HEK293 (cell line): ENCODE data around the gene BSDC1.
A peak's percentile ranks its signal among the peaks of the same experiment; 100 is the strongest.

Experiments
- GLI2 ChIP-seq: fragments of 450-650 bp; formaldehyde crosslinking; IDR thresholded peaks from 2 replicates; pipeline ENCODE4; 2017; ENCODE audit warnings: missing biosample characterization, missing genetic modification characterization, low read depth, borderline replicate concordance
- GLI4 ChIP-seq: fragments of 450-650 bp; formaldehyde crosslinking; IDR thresholded peaks from 2 replicates; pipeline ENCODE4 v1.5.1; 2016; ENCODE audit warnings: missing biosample characterization, missing genetic modification characterization
- GLIS2 ChIP-seq: fragments of 450-650 bp; formaldehyde crosslinking; IDR thresholded peaks from 2 replicates; pipeline ENCODE4 v1.5.1; 2016; ENCODE audit warnings: missing biosample characterization, missing genetic modification characterization
- HOXA7 ChIP-seq: sonication (generic); formaldehyde crosslinking; IDR thresholded peaks from 2 replicates; pipeline ENCODE4 v1.8.1; 2022; ENCODE audit warnings: missing genetic modification reagents, borderline replicate concordance
- IKZF3 ChIP-seq: fragments of 450-650 bp; IDR thresholded peaks from 2 replicates; pipeline ENCODE4 v1.5.0; 2018; ENCODE audit warnings: missing biosample characterization, mild to moderate bottlenecking, missing genetic modification characterization, moderate library complexity
- INSM2 ChIP-seq: fragments of 450-650 bp; formaldehyde crosslinking; IDR thresholded peaks from 2 replicates; pipeline ENCODE4 v1.5.1; 2016; ENCODE audit warnings: missing biosample characterization, missing genetic modification characterization
- KLF1 ChIP-seq: fragments of 450-650 bp; formaldehyde crosslinking; IDR thresholded peaks from 2 replicates; pipeline ENCODE4 v1.5.1; 2016; ENCODE audit warnings: missing biosample characterization, missing genetic modification characterization
- MYNN ChIP-seq: fragments of 450-650 bp; formaldehyde crosslinking; IDR thresholded peaks from 2 replicates; pipeline ENCODE4 v1.5.1; 2016; ENCODE audit warnings: missing biosample characterization, missing genetic modification characterization, borderline replicate concordance
- TRIM28 ChIP-seq: IDR thresholded peaks from 2 replicates; pipeline ENCODE4 v1.6.1; 2011; ENCODE audit warnings: low read length, control low read depth, borderline replicate concordance
- ZBTB1 ChIP-seq: fragments of 450-650 bp; formaldehyde crosslinking; IDR thresholded peaks from 2 replicates; pipeline ENCODE4 v1.5.1; 2016; ENCODE audit warnings: missing biosample characterization, missing genetic modification characterization
- ZBTB6 ChIP-seq: fragments of 450-650 bp; formaldehyde crosslinking; IDR thresholded peaks from 2 replicates; pipeline ENCODE4 v1.5.1; 2017; ENCODE audit warnings: missing biosample characterization, missing genetic modification characterization
- ZBTB7A ChIP-seq: fragments of 450-650 bp; formaldehyde crosslinking; IDR thresholded peaks from 2 replicates; pipeline ENCODE4 v1.5.1; 2016; ENCODE audit warnings: low read depth, missing biosample characterization, missing genetic modification characterization
- ZFP37 ChIP-seq: fragments of 450-650 bp; formaldehyde crosslinking; IDR thresholded peaks from 2 replicates; pipeline ENCODE4 v1.5.1; 2016; ENCODE audit warnings: missing biosample characterization, missing genetic modification characterization
- ZNF140 ChIP-seq: fragments of 450-650 bp; formaldehyde crosslinking; IDR thresholded peaks from 2 replicates; pipeline ENCODE4 v1.5.1; 2016; ENCODE audit warnings: missing biosample characterization, missing genetic modification characterization
- ZNF157 ChIP-seq: fragments of 450-650 bp; formaldehyde crosslinking; IDR thresholded peaks from 2 replicates; pipeline ENCODE4 v1.5.1; 2016; ENCODE audit warnings: missing biosample characterization, missing genetic modification characterization
- ZNF169 ChIP-seq: fragments of 450-650 bp; formaldehyde crosslinking; IDR thresholded peaks from 2 replicates; pipeline ENCODE4 v1.5.1; 2016; ENCODE audit warnings: missing biosample characterization, missing genetic modification characterization
- ZNF211 ChIP-seq: fragments of 450-650 bp; formaldehyde crosslinking; IDR thresholded peaks from 2 replicates; pipeline ENCODE4 v1.5.1; 2016; ENCODE audit warnings: low read depth, missing biosample characterization, missing genetic modification characterization
- ZNF302 ChIP-seq: fragments of 450-650 bp; formaldehyde crosslinking; IDR thresholded peaks from 2 replicates; pipeline ENCODE4 v1.5.1; 2016; ENCODE audit warnings: missing biosample characterization, missing genetic modification characterization, low read depth
- ZNF324 ChIP-seq: fragments of 450-650 bp; formaldehyde crosslinking; IDR thresholded peaks from 2 replicates; pipeline ENCODE4 v1.5.1; 2016; ENCODE audit warnings: missing biosample characterization, missing genetic modification characterization
- ZNF341 ChIP-seq: fragments of 450-650 bp; formaldehyde crosslinking; IDR thresholded peaks from 2 replicates; pipeline ENCODE4; 2016; ENCODE audit warnings: low read depth, missing biosample characterization, missing genetic modification characterization
- ZNF366 ChIP-seq: fragments of 450-650 bp; formaldehyde crosslinking; conservative IDR thresholded peaks from 2 replicates; pipeline ENCODE4 v1.5.1; 2016; ENCODE audit warnings: missing biosample characterization, missing genetic modification characterization
- ZNF423 ChIP-seq: fragments of 450-650 bp; formaldehyde crosslinking; IDR thresholded peaks from 2 replicates; pipeline ENCODE4 v1.5.1; 2016; ENCODE audit warnings: missing biosample characterization, missing genetic modification characterization
- ZNF426 ChIP-seq: fragments of 450-650 bp; formaldehyde crosslinking; IDR thresholded peaks from 2 replicates; pipeline ENCODE4 v1.5.1; 2017; ENCODE audit warnings: missing biosample characterization, missing genetic modification characterization, mild to moderate bottlenecking, inconsistent platforms, moderate library complexity
- ZNF433 ChIP-seq: fragments of 450-650 bp; formaldehyde crosslinking; IDR thresholded peaks from 2 replicates; pipeline ENCODE4 v1.5.1; 2016; ENCODE audit warnings: missing biosample characterization, missing genetic modification characterization, low read depth
- ZNF529 ChIP-seq: fragments of 450-650 bp; formaldehyde crosslinking; IDR thresholded peaks from 2 replicates; pipeline ENCODE4 v1.5.1; 2017; ENCODE audit warnings: missing genetic modification characterization, missing biosample characterization; ENCODE audit not compliant: insufficient replicate concordance
- ZNF600 ChIP-seq: fragments of 450-650 bp; formaldehyde crosslinking; IDR thresholded peaks from 2 replicates; pipeline ENCODE4 v1.5.1; 2016; ENCODE audit warnings: missing biosample characterization, missing genetic modification characterization
- ZNF623 ChIP-seq: fragments of 450-650 bp; formaldehyde crosslinking; IDR thresholded peaks from 2 replicates; pipeline ENCODE4 v1.5.1; 2016; ENCODE audit warnings: missing biosample characterization, missing genetic modification characterization
- ZNF658 ChIP-seq: fragments of 450-650 bp; formaldehyde crosslinking; IDR thresholded peaks from 2 replicates; pipeline ENCODE4; 2016; ENCODE audit warnings: missing biosample characterization, missing genetic modification characterization
- TF ChIP-seq, protein P1 (sequence below): fragments of 450-650 bp; formaldehyde crosslinking; conservative IDR thresholded peaks from 2 replicates; pipeline ENCODE4 v1.5.1; 2016; ENCODE audit warnings: low read depth, missing biosample characterization, missing genetic modification characterization
- TF ChIP-seq, protein P2 (sequence below): sonication (generic); formaldehyde crosslinking; IDR thresholded peaks from 2 replicates; pipeline ENCODE4 v1.8.1; 2022; ENCODE audit warnings: mild to moderate bottlenecking, moderate library complexity, missing genetic modification reagents
- TF ChIP-seq, protein P3 (sequence below): fragments of 450-650 bp; formaldehyde crosslinking; optimal IDR thresholded peaks from 2 replicates; pipeline ENCODE3; 2016; ENCODE audit warnings: missing biosample characterization, mild to moderate bottlenecking, missing genetic modification characterization

BSDC1 gene

GRCh38 chr1:32334864-32335534 is 59.2 kb downstream of the BSDC1 start (continued):
- TF ChIP-seq, protein P1, sequence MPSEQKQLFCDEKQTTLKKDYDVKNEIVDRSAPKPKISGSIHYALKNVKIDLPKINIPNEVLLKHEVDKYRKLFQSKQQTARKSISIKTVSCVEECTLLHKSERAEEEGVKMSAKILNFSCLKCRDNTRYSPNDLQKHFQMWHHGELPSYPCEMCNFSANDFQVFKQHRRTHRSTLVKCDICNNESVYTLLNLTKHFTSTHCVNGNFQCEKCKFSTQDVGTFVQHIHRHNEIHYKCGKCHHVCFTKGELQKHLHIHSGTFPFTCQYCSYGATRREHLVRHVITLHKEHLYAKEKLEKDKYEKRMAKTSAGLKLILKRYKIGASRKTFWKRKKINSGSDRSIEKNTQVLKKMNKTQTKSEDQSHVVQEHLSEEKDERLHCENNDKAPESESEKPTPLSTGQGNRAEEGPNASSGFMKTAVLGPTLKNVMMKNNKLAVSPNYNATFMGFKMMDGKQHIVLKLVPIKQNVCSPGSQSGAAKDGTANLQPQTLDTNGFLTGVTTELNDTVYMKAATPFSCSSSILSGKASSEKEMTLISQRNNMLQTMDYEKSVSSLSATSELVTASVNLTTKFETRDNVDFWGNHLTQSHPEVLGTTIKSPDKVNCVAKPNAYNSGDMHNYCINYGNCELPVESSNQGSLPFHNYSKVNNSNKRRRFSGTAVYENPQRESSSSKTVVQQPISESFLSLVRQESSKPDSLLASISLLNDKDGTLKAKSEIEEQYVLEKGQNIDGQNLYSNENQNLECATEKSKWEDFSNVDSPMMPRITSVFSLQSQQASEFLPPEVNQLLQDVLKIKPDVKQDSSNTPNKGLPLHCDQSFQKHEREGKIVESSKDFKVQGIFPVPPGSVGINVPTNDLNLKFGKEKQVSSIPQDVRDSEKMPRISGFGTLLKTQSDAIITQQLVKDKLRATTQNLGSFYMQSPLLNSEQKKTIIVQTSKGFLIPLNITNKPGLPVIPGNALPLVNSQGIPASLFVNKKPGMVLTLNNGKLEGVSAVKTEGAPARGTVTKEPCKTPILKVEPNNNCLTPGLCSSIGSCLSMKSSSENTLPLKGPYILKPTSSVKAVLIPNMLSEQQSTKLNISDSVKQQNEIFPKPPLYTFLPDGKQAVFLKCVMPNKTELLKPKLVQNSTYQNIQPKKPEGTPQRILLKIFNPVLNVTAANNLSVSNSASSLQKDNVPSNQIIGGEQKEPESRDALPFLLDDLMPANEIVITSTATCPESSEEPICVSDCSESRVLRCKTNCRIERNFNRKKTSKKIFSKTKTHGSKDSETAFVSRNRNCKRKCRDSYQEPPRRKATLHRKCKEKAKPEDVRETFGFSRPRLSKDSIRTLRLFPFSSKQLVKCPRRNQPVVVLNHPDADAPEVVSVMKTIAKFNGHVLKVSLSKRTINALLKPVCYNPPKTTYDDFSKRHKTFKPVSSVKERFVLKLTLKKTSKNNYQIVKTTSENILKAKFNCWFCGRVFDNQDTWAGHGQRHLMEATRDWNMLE (tag by site-specific recombination): no peak
- TF ChIP-seq ZNF341 (peak; percentile 79), GLI4 (tag by site-specific recombination) (no peak), ZNF366 (tag by site-specific recombination) (no peak), INSM2 (tag by site-specific recombination) (no peak), KLF1 (tag by site-specific recombination) (peak; percentile 40; the same call in 1 of the 2 replicates), ZNF433 (tag by site-specific recombination) (no peak), ZNF623 (tag by site-specific recombination) (no peak), MYNN (tag by site-specific recombination) (no peak), ZFP37 (tag by site-specific recombination) (no peak), IKZF3 (tag by site-specific recombination) (peak; percentile 34; the same call in 1 of the 2 replicates), ZNF658 (tag by site-specific recombination) (no peak), ZNF600 (peak; percentile 59; the same call in 1 of the 2 replicates), GLIS2 (tag by site-specific recombination) (peak; percentile 93), ZNF157 (tag by site-specific recombination) (no peak), HOXA7 (no peak), ZBTB1 (no peak), ZNF426 (tag by site-specific recombination) (no peak), ZNF302 (tag by site-specific recombination) (no peak), ZNF529 (tag by site-specific recombination) (no peak), ZBTB7A (tag by site-specific recombination) (peak; percentile 28; the same call in 1 of the 2 replicates), TRIM28 (no peak), ZNF140 (tag by site-specific recombination) (0 out of 2 replicates have a peak, but pooled peaks have one; percentile 4), ZBTB6 (tag by site-specific recombination) (no peak), ZNF324 (tag by site-specific recombination) (no peak; the same call in 1 of the 2 replicates), ZNF423 (tag by site-specific recombination) (peak; percentile 94), ZNF169 (tag by site-specific recombination) (no peak), ZNF211 (tag by site-specific recombination) (no peak), GLI2 (no peak)
- TF ChIP-seq, protein P2, sequence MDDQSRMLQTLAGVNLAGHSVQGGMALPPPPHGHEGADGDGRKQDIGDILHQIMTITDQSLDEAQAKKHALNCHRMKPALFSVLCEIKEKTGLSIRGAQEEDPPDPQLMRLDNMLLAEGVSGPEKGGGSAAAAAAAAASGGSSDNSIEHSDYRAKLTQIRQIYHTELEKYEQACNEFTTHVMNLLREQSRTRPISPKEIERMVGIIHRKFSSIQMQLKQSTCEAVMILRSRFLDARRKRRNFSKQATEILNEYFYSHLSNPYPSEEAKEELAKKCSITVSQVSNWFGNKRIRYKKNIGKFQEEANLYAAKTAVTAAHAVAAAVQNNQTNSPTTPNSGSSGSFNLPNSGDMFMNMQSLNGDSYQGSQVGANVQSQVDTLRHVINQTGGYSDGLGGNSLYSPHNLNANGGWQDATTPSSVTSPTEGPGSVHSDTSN (CRISPR knock-in tag): no peak
- TF ChIP-seq, protein P3, sequence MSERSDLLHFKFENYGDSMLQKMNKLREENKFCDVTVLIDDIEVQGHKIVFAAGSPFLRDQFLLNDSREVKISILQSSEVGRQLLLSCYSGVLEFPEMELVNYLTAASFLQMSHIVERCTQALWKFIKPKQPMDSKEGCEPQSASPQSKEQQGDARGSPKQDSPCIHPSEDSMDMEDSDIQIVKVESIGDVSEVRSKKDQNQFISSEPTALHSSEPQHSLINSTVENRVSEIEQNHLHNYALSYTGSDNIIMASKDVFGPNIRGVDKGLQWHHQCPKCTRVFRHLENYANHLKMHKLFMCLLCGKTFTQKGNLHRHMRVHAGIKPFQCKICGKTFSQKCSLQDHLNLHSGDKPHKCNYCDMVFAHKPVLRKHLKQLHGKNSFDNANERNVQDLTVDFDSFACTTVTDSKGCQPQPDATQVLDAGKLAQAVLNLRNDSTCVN: peak; percentile 97
